Nucleus accumbens (tissue), 56 donors: ENCODE measurements around the gene TUFT1.
A peak's percentile ranks its signal among the peaks of the same experiment; 100 is the strongest.
"Not testable (repeated sequence)": the region's sequence is repeated elsewhere in the genome, so short reads cannot be mapped to it uniquely, and the experiment has no call there.

Source experiments
- DNase-seq, 56 donors: peaks; one replicate each; lab custom pipeline; 2025; lab: John Stamatoyannopoulos, UW

TUFT1 gene

GRCh38 chr1:151511636-151512215 lies 28.4 kb upstream of the TUFT1 start:
- peak in 30 of 56 donors; percentile 24 to 68 (median 49) for DNase-seq

- DNase-seq, result peak in 1 of 56 donors; percentile 3
Observed at GRCh38 chr1:151512326-151512725, 27.8 kb upstream of the TUFT1 start.

- DNase-seq, result peak in 1 of 56 donors; percentile 5
Observed at GRCh38 chr1:151512801-151513625, 27.1 kb upstream of the TUFT1 start.

GRCh38 chr1:151513626-151514121 lies 26.4 kb upstream of the TUFT1 start:
- DNase-seq, result no peak

- no peak for DNase-seq
Observed at GRCh38 chr1:151514366-151514765, 25.7 kb upstream of the TUFT1 start.

GRCh38 chr1:151515265-151515664 lies 24.8 kb upstream of the TUFT1 start:
- no peak for DNase-seq

GRCh38 chr1:151516031-151516511 lies 24.0 kb upstream of the TUFT1 start:
- no peak for DNase-seq

GRCh38 chr1:151518431-151518830 lies 21.7 kb upstream of the TUFT1 start:
- DNase-seq, result no peak

GRCh38 chr1:151518936-151519335 lies 21.2 kb upstream of the TUFT1 start:
- no peak for DNase-seq

- DNase-seq, result no peak
Observed at GRCh38 chr1:151519667-151520066, 20.4 kb upstream of the TUFT1 start.

- no peak for DNase-seq
Observed at GRCh38 chr1:151520359-151520758, 19.8 kb upstream of the TUFT1 start.

GRCh38 chr1:151522427-151522826 lies 17.7 kb upstream of the TUFT1 start:
- DNase-seq, result not testable (repeated sequence)

GRCh38 chr1:151523326-151523725 lies 16.8 kb upstream of the TUFT1 start:
- DNase-seq, result no peak

- DNase-seq, result no peak
Observed at GRCh38 chr1:151524736-151525135, 15.4 kb upstream of the TUFT1 start.

- DNase-seq, result no peak
Observed at GRCh38 chr1:151526735-151527525, 13.2 kb upstream of the TUFT1 start.

- DNase-seq, result no peak
Observed at GRCh38 chr1:151529211-151529702, 10.9 kb upstream of the TUFT1 start.

- DNase-seq, result no peak
Observed at GRCh38 chr1:151529781-151530180, 10.3 kb upstream of the TUFT1 start.

GRCh38 chr1:151530461-151530860 lies 9.6 kb upstream of the TUFT1 start:
- DNase-seq, result no peak

- DNase-seq, result no peak
Observed at GRCh38 chr1:151533870-151534269, 6.2 kb upstream of the TUFT1 start.

GRCh38 chr1:151534662-151535278 lies 5.3 kb upstream of the TUFT1 start:
- DNase-seq, result peak in 50 of 56 donors; percentile 3 to 83 (median 47)
